Activated T-cell treated with anti-CD3 and anti-CD28 coated beads, Interleukin-2, amount 50 U/mL, for 4 hours (primary cell): ENCODE data around the gene SPAG17. TPM values are rescaled to one million over a fixed set of nuclear protein-coding genes. Genes with fewer than 3 reads are reported as not detected.

Source experiments
- ATAC-seq, 2 donors: fragments of 200-7000 bp; cut with Tn5 transposase; one replicate each; pipeline ENCODE4 v1.10.0; 2021
- DNase-seq: peaks from one replicate; pipeline ENCODE4 v3.0.0-alpha.2; 2020
- H3K27me3 Mint-ChIP-seq: one replicate; pipeline ENCODE4 v1.8.0; 2021; ENCODE audit warnings: low read depth, mixed read lengths
- H3K36me3 Mint-ChIP-seq: one replicate; pipeline ENCODE4 v1.8.0; 2022; ENCODE audit warnings: mixed read lengths; ENCODE audit not compliant: insufficient read depth
- H3K4me1 Mint-ChIP-seq: one replicate; pipeline ENCODE4 v1.8.0; 2021; ENCODE audit warnings: low read depth, mixed read lengths
- H3K4me3 Mint-ChIP-seq: one replicate; pipeline ENCODE4 v1.8.0; 2021; ENCODE audit warnings: mild to moderate bottlenecking, moderate library complexity, mixed read lengths
- H3K9me3 Mint-ChIP-seq: one replicate; pipeline ENCODE4 v1.8.0; 2021; ENCODE audit warnings: mixed read lengths
- total RNA-seq, 3 donors: library from RNA; stranded (reverse); gene quantifications; one replicate each; pipeline ENCODE4 v1.2.1, GENCODE V29; 2021

Gene SPAG17
- total RNA-seq, 3 donors from 2014 or later, result not detected

DNA sequence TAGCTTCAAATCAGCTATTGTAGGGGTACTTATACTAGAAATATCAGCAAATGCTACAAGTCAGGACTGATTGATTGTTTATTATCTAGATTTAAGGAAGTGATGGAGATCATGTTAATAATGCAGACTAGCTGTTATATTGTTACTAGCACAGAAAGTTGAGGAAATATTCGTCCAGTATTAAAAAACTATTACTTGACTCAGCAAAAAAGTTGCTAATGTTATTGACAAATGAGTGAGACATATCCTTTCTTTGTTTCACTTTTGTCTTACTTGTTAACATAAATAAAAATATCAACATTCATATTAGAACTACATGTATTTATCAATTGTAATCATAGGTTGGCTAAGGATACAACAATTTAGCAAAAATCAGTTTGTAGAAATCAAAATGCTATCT is 141.4 kb downstream of the SPAG17 start:
- Mint-ChIP-seq H3K9me3 (no peaks in the 10 kb centered on the region), H3K36me3 (no peaks in the 10 kb centered on the region), H3K27me3 (peaks cover 4% of the 10 kb centered on the region), H3K4me3 (no peak overlapping the region), H3K4me1 (no peaks in the 10 kb centered on the region)
- DNase-seq (no peak), ATAC-seq (no peak)

DNA sequence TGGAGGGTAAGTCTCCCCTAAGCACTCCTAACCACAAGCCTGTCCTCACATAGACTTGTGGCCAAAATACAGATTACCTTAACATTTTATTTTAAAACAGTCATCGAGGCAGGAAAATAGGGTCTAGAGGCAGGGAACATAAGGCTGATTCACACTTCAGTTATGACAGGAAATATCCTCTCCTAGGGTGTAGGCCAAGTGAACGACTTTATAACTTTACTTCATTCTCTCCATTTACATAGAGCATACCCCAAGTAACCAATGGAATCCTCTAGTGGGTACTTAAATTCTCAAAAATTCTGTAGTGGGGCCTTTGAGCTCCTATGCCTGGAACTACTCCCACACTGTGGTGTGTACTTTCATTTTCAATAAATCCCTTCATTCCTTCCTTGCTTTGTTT is 142.5 kb downstream of the SPAG17 start:
- H3K36me3 Mint-ChIP-seq, result no peaks in the 10 kb centered on the region
- H3K27me3 Mint-ChIP-seq, result peaks cover 4% of the 10 kb centered on the region

DNA sequence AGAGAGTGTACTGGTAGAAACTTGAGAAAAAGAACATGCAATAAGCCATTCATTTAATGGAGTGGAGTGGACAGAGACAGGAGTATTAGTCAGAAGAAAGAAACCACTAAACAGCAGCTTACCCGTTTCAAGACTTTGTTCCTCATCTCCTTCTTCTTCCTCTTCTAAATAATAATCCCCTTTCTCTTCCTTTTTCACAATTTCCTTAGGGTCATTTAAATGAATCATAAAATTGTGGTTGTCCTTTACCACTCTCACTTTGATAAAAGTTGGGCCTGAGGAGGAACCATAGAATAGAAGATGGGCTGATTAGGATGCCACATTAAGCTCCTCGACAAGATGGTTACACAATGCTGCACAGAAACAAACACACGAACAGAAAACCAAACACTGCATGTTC is 145.9 kb downstream of the SPAG17 start:
- ATAC-seq, result no peak
- H3K36me3 Mint-ChIP-seq, result no peaks in the 10 kb centered on the region

More for the DNA sequence above, 142.5 kb downstream of the SPAG17 start:
- ATAC-seq (no peak), DNase-seq (no peak)
- Mint-ChIP-seq H3K9me3 (no peaks in the 10 kb centered on the region), H3K4me3 (no peak overlapping the region), H3K4me1 (no peaks in the 10 kb centered on the region)

DNA sequence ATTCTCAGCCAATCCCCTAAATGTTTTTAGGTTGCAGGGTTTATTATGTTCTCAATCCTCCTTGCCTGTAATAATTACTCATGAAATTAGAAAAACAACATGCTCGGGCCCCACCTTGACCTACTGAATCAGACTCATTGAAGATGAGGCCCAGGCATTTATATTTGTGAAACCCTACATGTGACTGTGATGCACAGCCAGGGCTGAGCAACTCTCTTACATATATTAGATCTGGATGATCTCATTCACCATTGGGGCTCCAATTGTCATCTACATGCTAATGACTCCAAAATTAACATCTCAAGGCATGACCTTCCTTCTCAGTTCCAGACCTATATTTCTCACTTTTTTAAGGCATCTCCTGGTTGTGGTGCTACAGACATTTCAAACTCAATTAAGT is 152.1 kb downstream of the SPAG17 start:
- no peak for ATAC-seq
- Mint-ChIP-seq H3K4me1 (no peaks in the 10 kb centered on the region), H3K27me3 (peaks cover 20% of the 10 kb centered on the region), H3K9me3 (no peaks in the 10 kb centered on the region), H3K36me3 (no peaks in the 10 kb centered on the region), H3K4me3 (no peak overlapping the region)
- DNase-seq, result no peak

More for the DNA sequence above, 145.9 kb downstream of the SPAG17 start:
- DNase-seq, result no peak
- H3K27me3 Mint-ChIP-seq, result peaks cover 7% of the 10 kb centered on the region
- H3K9me3 Mint-ChIP-seq, result no peaks in the 10 kb centered on the region
- no peak overlapping the region for H3K4me3 Mint-ChIP-seq
- H3K4me1 Mint-ChIP-seq, result no peaks in the 10 kb centered on the region

DNA sequence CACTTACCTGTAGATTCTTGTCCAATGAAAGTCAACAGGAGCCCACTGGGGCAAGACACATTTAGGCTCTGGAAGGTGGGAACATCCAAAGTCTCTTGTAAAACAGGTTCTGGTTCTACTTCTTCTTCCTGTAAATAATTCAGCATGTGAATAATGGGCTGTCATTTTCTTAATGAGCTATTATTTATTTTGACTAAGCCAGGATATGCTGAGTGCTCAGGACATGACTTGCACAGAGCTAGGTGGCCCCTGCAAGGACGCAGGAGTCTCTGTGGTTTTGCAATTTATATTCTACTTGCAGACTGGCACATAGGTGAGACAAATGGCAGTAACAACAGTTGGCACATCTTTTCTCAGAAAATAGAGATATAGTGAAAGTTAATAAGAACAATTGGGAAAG is 156.8 kb downstream of the SPAG17 start:
- Mint-ChIP-seq H3K4me3 (no peak overlapping the region), H3K36me3 (no peaks in the 10 kb centered on the region), H3K4me1 (no peaks in the 10 kb centered on the region), H3K9me3 (no peaks in the 10 kb centered on the region), H3K27me3 (peaks cover 20% of the 10 kb centered on the region)
- DNase-seq (no peak), ATAC-seq (no peak)

DNA sequence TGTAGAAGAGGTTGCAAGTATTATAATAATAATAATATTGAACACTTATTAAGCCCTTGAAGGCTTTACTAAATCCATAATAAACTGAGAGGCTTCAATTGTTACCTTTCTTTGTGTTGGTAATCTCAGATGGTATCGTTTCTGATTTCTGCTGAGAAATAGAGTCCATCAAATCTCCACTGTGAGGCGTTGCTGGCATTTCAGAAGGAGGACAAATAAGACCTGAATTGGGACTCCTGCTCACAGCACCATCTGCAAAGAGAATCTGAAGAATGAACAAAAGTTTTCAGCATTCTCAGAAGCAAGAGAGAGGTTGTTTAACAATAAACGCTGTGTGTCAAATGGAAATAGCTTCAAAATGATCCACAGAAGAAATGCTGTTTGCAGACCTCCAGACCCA is 161.8 kb downstream of the SPAG17 start:
- DNase-seq (no peak), ATAC-seq (no peak)
- Mint-ChIP-seq H3K27me3 (peaks cover 7% of the 10 kb centered on the region), H3K9me3 (no peaks in the 10 kb centered on the region), H3K4me3 (no peak overlapping the region), H3K36me3 (no peaks in the 10 kb centered on the region), H3K4me1 (no peaks in the 10 kb centered on the region)

DNA sequence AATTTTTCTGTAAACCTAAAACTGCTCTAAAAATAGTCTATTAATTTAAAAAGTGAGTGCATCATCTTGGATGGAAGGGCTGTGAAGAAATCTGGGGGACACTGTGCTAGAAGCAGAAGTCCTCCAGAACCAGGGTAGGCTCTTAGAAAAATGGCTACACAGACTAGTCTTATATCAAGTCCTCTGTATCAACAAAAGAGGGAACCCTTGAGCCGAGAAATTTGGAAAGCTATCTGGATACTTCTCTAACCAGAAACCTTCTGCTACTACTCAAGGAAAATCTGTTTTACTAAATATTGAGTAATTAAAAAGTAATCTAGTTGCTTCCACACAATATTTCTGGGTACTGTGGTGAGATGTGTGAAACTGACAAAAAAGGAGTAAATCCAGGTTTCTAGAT is 163.4 kb downstream of the SPAG17 start:
- Mint-ChIP-seq H3K4me3 (no peak overlapping the region), H3K27me3 (peaks cover 5% of the 10 kb centered on the region), H3K36me3 (no peaks in the 10 kb centered on the region), H3K9me3 (no peaks in the 10 kb centered on the region), H3K4me1 (no peaks in the 10 kb centered on the region)
- ATAC-seq (no peak), DNase-seq (no peak)

DNA sequence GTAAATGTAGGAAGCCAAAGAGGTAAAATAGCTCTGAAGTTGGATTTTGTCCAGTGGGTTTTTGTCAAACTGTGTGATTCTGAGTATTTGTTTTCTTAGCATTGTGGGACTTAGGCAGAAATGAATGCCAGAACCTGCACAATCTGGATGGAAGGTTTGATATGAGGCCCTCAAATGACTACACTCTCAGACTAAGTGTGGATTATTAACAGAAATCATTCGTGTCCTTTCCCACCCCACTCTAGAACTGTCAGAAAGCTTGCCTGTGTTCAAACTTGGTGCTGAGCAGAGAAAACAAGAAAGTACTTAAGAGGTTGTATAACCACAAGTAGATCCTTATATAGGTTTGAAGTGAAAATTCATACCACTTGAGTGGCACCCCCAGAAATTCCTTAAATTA is 167.0 kb downstream of the SPAG17 start:
- Mint-ChIP-seq H3K4me1 (no peaks in the 10 kb centered on the region), H3K4me3 (no peak overlapping the region), H3K36me3 (no peaks in the 10 kb centered on the region), H3K27me3 (peaks cover 11% of the 10 kb centered on the region), H3K9me3 (no peaks in the 10 kb centered on the region)
- ATAC-seq (no peak), DNase-seq (no peak)

DNA sequence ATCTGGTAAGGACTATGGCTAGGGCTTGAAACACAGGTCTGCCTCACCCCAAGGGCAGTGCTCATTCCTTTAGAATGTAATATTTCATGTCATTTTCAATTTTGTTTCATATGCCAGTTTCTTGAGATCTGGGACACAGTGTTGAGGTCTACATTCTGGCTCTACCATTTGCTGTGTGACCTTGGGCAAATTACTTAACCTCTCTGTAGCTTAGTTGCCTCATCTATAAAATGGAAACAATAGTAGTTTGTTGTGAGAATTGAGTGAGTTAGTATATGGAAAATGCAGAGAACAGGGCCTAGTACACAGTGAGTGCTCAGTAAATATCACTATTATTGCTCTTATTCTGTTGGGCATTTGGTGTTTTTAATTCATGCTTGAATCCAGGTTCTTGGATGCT is 171.1 kb downstream of the SPAG17 start:
- peaks cover 14% of the 10 kb centered on the region for H3K27me3 Mint-ChIP-seq
- no peaks in the 10 kb centered on the region for H3K4me1 Mint-ChIP-seq
- no peaks in the 10 kb centered on the region for H3K36me3 Mint-ChIP-seq
- ATAC-seq (no peak), DNase-seq (no peak)
- H3K9me3 Mint-ChIP-seq, result no peaks in the 10 kb centered on the region
- no peak overlapping the region for H3K4me3 Mint-ChIP-seq

DNA sequence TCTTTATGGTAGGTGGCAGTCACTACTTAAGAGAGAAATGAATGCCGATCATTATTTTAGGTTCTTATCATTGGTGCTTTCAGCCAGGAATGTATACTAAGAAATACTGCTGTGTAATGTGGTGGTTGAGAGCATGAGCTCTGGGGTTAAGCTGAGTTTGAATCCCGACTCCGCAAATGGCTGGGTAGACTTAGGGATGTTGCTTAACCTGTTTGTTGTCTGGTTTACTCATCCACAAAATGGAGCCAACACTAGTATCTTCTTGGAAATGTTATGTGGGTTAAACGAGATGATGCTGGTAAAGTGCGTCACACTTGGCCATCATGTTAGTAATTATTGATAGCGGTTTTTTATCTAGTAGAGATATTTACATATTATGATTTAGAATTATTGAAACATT is 171.7 kb downstream of the SPAG17 start:
- no peak overlapping the region for H3K4me3 Mint-ChIP-seq
- no peaks in the 10 kb centered on the region for H3K36me3 Mint-ChIP-seq
- DNase-seq, result no peak
- no peaks in the 10 kb centered on the region for H3K9me3 Mint-ChIP-seq
- H3K27me3 Mint-ChIP-seq, result peaks cover 14% of the 10 kb centered on the region
- no peak for ATAC-seq
- H3K4me1 Mint-ChIP-seq, result no peaks in the 10 kb centered on the region

DNA sequence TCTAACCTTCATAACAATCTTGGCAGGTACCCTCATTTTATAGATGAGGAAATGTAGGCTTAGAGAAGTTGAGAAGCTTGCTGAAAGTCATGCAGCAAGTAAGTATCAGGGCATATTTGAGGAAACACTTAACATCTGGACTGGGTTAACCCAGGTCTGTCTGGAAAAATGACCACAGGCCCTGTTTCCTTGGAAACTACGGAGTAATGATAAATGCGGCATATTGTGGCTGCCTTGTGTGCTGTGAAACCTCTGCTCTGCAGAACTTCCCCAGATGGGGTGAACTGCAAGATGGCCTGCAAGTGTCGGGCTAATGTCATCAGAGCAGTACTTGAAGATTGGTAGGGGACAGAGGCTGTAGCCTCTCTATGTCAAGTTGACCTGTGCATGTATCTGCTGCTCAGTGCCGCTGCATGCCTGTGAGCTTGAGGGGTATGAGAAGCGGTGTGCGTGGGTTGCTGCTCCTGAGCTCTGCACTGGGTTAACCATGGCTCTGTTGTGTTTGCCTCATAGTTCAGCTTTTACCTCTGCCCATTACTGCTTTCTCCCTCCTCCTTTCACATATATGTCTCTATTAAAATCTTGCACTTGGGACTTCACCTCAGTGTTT is 172.4 kb downstream of the SPAG17 start:
- H3K4me3 Mint-ChIP-seq, result no peak overlapping the region
- peaks cover 14% of the 10 kb centered on the region for H3K27me3 Mint-ChIP-seq
- H3K36me3 Mint-ChIP-seq, result no peaks in the 10 kb centered on the region
- H3K9me3 Mint-ChIP-seq, result no peaks in the 10 kb centered on the region
- no peak for DNase-seq
- H3K4me1 Mint-ChIP-seq, result no peaks in the 10 kb centered on the region
- ATAC-seq, result no peak

DNA sequence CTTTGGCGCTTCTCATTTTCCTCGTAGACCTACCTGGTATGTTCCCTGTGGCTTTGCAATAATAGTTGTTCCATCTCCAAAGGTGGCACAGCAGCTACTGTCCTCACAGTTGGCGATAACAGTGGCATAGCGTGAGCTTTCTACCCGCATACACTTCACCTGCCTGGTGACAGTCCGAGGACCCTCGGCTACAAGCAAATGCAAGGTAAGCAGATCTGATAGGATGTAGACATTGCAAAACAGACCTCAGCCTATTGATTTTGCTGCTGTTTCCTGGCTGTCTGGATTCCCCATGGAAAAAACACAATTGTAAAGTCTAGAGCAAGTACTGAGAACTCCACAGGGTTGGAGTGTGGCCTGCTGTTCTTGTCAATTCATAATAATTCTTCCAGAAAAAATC is 177.0 kb downstream of the SPAG17 start:
- Mint-ChIP-seq H3K9me3 (no peaks in the 10 kb centered on the region), H3K36me3 (no peaks in the 10 kb centered on the region), H3K27me3 (peaks cover 14% of the 10 kb centered on the region), H3K4me1 (no peaks in the 10 kb centered on the region), H3K4me3 (no peak overlapping the region)
- ATAC-seq (no peak), DNase-seq (no peak)

DNA sequence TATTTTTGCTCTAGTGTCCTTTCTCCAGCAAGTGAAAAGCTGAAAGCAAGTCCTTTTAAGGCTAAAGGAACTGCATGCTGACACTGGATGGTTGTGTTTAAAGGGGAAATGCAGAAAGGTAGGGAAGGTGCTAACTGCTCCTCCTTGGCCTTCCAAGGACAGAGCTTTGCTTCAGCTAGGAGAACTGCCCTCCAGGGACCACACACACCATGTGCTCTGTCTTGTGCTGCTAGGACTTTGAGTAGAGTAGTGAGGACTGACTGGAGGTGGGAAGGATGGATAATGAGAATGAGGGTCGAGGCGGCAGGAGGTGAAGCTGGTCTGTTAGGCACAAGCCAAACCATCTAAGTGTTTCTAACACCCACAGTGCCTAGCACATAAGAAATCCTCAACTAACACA is 177.6 kb downstream of the SPAG17 start:
- peaks cover 14% of the 10 kb centered on the region for H3K27me3 Mint-ChIP-seq
- no peak for ATAC-seq
- no peak for DNase-seq
- no peak overlapping the region for H3K4me3 Mint-ChIP-seq
- no peaks in the 10 kb centered on the region for H3K9me3 Mint-ChIP-seq
- no peaks in the 10 kb centered on the region for H3K4me1 Mint-ChIP-seq
- no peaks in the 10 kb centered on the region for H3K36me3 Mint-ChIP-seq

DNA sequence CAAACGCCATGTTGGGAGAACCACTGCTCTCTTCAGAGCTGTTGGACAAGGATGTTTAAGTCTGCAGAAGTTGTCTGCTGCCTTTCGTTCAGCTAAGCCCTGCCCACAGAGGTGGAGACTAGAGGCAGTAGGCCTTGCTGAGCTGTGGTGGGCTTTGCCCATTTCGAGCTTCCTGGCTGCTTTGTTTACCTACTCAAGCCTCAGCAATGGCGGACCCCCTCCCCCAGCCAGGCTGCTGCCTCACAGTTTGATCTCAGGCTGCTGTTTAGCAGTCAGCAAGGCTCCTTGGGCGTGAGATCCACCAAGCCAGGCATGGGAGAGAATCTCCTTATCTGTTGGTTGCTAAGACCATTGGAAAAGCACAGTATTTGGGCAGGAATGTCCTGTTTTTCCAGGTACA is 180.7 kb downstream of the SPAG17 start:
- DNase-seq (no peak), ATAC-seq (no peak)
- Mint-ChIP-seq H3K27me3 (peaks cover 11% of the 10 kb centered on the region), H3K4me1 (no peaks in the 10 kb centered on the region), H3K36me3 (no peaks in the 10 kb centered on the region), H3K9me3 (peaks cover 4% of the 10 kb centered on the region), H3K4me3 (no peak overlapping the region)

DNA sequence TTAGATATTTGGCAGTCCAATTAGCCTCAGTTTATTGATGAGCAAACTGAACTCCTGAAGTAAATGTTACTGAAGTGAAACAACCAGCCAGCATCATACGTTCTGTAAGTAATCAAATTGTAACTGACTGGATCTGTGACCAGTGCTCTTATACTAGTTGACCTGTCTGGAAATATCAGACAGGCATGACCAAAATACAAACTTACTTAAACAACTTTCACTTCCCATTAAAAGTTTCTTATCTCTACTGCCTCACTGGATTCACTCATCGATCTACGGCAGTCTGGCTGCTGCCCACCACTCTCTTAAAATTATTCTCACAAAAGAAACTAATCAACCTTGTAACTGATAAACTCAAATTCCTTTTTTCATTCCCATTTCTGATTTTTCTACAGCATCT is 199.1 kb downstream of the SPAG17 start:
- DNase-seq (no peak), ATAC-seq (no peak)
- Mint-ChIP-seq H3K4me3 (no peak overlapping the region), H3K4me1 (no peaks in the 10 kb centered on the region), H3K27me3 (peaks cover 16% of the 10 kb centered on the region), H3K36me3 (no peaks in the 10 kb centered on the region), H3K9me3 (no peaks in the 10 kb centered on the region)

DNA sequence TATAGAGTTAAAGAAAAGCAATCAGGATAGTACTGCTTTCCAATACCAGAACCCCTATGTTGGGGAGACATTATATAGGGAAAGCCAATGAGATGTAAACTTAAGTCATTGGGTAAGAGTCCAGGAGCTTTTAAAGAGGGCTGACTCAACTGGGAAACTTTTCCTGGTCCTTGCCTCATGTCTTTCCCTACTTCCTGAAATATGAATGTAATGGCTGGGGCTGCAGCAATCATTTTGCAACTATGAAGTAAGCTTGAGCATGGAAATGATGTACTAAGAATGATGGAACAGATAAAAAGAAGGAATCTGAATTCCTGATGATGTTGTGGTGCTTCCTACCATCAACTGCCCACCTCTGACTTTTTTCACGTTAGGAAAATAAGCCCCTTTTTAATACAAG is 199.8 kb downstream of the SPAG17 start:
- H3K4me3 Mint-ChIP-seq, result no peak overlapping the region
- DNase-seq (no peak), ATAC-seq (no peak)
- H3K4me1 Mint-ChIP-seq, result no peaks in the 10 kb centered on the region
- no peaks in the 10 kb centered on the region for H3K36me3 Mint-ChIP-seq
- peaks cover 16% of the 10 kb centered on the region for H3K27me3 Mint-ChIP-seq
- no peaks in the 10 kb centered on the region for H3K9me3 Mint-ChIP-seq
